SK-N-SH (cell line): Measurements from ENCODE around the gene LENG8. TPM values are rescaled to one million over a fixed set of nuclear protein-coding genes. Genes with fewer than 3 reads are reported as not detected.

Experiments
- CTCF ChIA-PET: fragments of 300-600, 350-600 bp; formaldehyde crosslinking; extraction: SDS; loops from one replicate; lab custom pipeline; 2021; lab: Yijun Ruan, JAX
- POLR2A ChIA-PET: fragments of 350-600 bp; sonication (Branson Sonifier 250); formaldehyde crosslinking; extraction: SDS; loops from one replicate; lab custom pipeline; 2020; ENCODE audit warnings: antibody characterized with exemption, inconsistent platforms; lab: Yijun Ruan, JAX
- DNase-seq: peaks from one replicate; pipeline ENCODE4 v3.0.0; 2012
- H2AFZ ChIP-seq: fragments of 200-600 bp; sonication (generic); 2 replicates; pipeline ENCODE4 v1.8.1; 2016; ENCODE audit warnings: antibody characterized with exemption, mild to moderate bottlenecking, low read depth
- H3F3A ChIP-seq: fragments of 200-600 bp; sonication (generic); replicated peaks from 2 replicates; pipeline ENCODE3; 2016; ENCODE audit warnings: antibody characterized with exemption, mild to moderate bottlenecking; ENCODE audit not compliant: insufficient read depth
- H3K27ac ChIP-seq, 2 experiments: fragments of 200-500 bp in 1 of 2; fragments of 200-600 bp in 1 of 2; sonication (Bioruptor generic) in 1 of 2; sonication (generic), shearing (Covaris generic) in 1 of 2; 2 replicates each; pipeline versions ENCODE4 v1.5.1 to v1.6.1; 2014 to 2016; ENCODE audit warnings: low read depth in 2 of 2, inconsistent platforms in 1 of 2, low read length in 1 of 2, mild to moderate bottlenecking in 1 of 2, mixed read lengths in 1 of 2
- H3K27me3 ChIP-seq: fragments of 200-600 bp; sonication (generic), shearing (Covaris generic); 2 replicates; pipeline ENCODE4 v1.6.1; 2016; ENCODE audit warnings: mixed run types; ENCODE audit not compliant: insufficient read depth
- H3K36me3 ChIP-seq, 2 experiments: fragments of 200-500 bp in 1 of 2; fragments of 200-600 bp in 1 of 2; sonication (Bioruptor generic) in 1 of 2; sonication (generic) in 1 of 2; replicated peaks in 1 of 2; 2 replicates each; pipeline versions ENCODE3 to v1.5.1; 2014 to 2016; ENCODE audit warnings: low read length in 1 of 2, mild to moderate bottlenecking in 1 of 2; ENCODE audit not compliant: insufficient read depth in 2 of 2, control insufficient read depth in 1 of 2
- H3K4me1 ChIP-seq, 2 experiments: fragments of 200-500 bp in 1 of 2; fragments of 200-600 bp in 1 of 2; sonication (Bioruptor generic) in 1 of 2; sonication (generic), shearing (Covaris generic) in 1 of 2; 2 replicates each; pipeline versions ENCODE4 v1.5.1 to v1.6.1; 2014 to 2016; ENCODE audit warnings: low read depth in 1 of 2, low read length in 1 of 2, mixed run types in 1 of 2; ENCODE audit not compliant: insufficient read depth in 2 of 2, control insufficient read depth in 1 of 2
- H3K4me2 ChIP-seq: fragments of 200-600 bp; sonication (generic), shearing (Covaris generic); 2 replicates; pipeline ENCODE4 v1.6.1; 2017; ENCODE audit warnings: mixed run types
- H3K4me3 ChIP-seq, 2 experiments: fragments of 200-500 bp in 1 of 2; fragments of 200-600 bp in 1 of 2; sonication (Bioruptor generic) in 1 of 2; sonication (generic), shearing (Covaris generic) in 1 of 2; 2 replicates each; pipeline versions ENCODE4 v1.5.1 to v1.8.1; 2014 to 2016; ENCODE audit warnings: low read depth in 2 of 2, inconsistent platforms in 1 of 2, low read length in 1 of 2, mild to moderate bottlenecking in 1 of 2, mixed read lengths in 1 of 2, moderate library complexity in 1 of 2
- H3K79me2 ChIP-seq: fragments of 200-600 bp; sonication (generic); 2 replicates; pipeline ENCODE4 v1.8.1; 2017; ENCODE audit warnings: mild to moderate bottlenecking; ENCODE audit not compliant: insufficient read depth
- H3K9ac ChIP-seq: fragments of 200-600 bp; sonication (generic); 2 replicates; pipeline ENCODE4 v1.6.1; 2017; ENCODE audit warnings: mixed run types
- H3K9me2 ChIP-seq: fragments of 200-600 bp; sonication (generic); 2 replicates; pipeline ENCODE4 v1.6.1; 2017; ENCODE audit warnings: mixed run types
- H3K9me3 ChIP-seq: fragments of 200-600 bp; sonication (generic); 2 replicates; pipeline ENCODE4 v1.6.1; 2017; ENCODE audit warnings: mixed run types, mild to moderate bottlenecking, moderate library complexity
- H4K20me1 ChIP-seq: fragments of 200-600 bp; sonication (generic); 2 replicates; pipeline ENCODE4 v1.6.1; 2017; ENCODE audit warnings: mild to moderate bottlenecking, mixed run types; ENCODE audit not compliant: insufficient read depth
- EP300 ChIP-seq, 2 experiments: IDR thresholded peaks; 2 replicates each; pipeline versions ENCODE4 v1.4.0 to v1.6.1; 2012; ENCODE audit warnings: borderline replicate concordance in 1 of 2, low read depth in 1 of 2, low read length in 1 of 2
- FOSL2 ChIP-seq: IDR thresholded peaks from 2 replicates; pipeline ENCODE4 v1.4.0; 2012; ENCODE audit warnings: low read depth, mild to moderate bottlenecking, moderate library complexity, borderline replicate concordance
- FOXM1 ChIP-seq: IDR thresholded peaks from 2 replicates; pipeline ENCODE4 v1.4.0; 2012; ENCODE audit warnings: low read depth, mild to moderate bottlenecking
- GABPA ChIP-seq: IDR thresholded peaks from 2 replicates; pipeline ENCODE4 v1.4.0; 2012; ENCODE audit warnings: low read depth, mild to moderate bottlenecking
- NFIC ChIP-seq: IDR thresholded peaks from 2 replicates; pipeline ENCODE4 v1.4.0; 2012; ENCODE audit warnings: borderline replicate concordance
- NRF1 ChIP-seq: IDR thresholded peaks from 2 replicates; pipeline ENCODE4 v1.6.1; 2012; ENCODE audit warnings: low read depth, mild to moderate bottlenecking, low read length
- RFX5 ChIP-seq: IDR thresholded peaks from 2 replicates; pipeline ENCODE4 v1.6.1; 2012; ENCODE audit warnings: mild to moderate bottlenecking, improper control_type of control experiment, low read length
- RXRA ChIP-seq: IDR thresholded peaks from 2 replicates; pipeline ENCODE4 v1.4.0; 2012; ENCODE audit warnings: low read depth, mild to moderate bottlenecking, borderline replicate concordance
- SIN3A ChIP-seq: IDR thresholded peaks from 2 replicates; pipeline ENCODE4 v1.6.1; 2012; ENCODE audit warnings: low read depth, mild to moderate bottlenecking, low read length, moderate library complexity, borderline replicate concordance
- SMC3 ChIP-seq: IDR thresholded peaks from 2 replicates; pipeline ENCODE4 v1.6.1; 2012; ENCODE audit warnings: low read depth, low read length, improper control_type of control experiment
- TCF12 ChIP-seq: IDR thresholded peaks from 2 replicates; pipeline ENCODE4 v1.4.0; 2012
- WGBS: methylation state at CpG from one replicate; pipeline ENCODE4 v1.1.6; 2017; ENCODE audit warnings: low lambda C conversion rate; 5-methylcytosine and 5-hydroxymethylcytosine counted together
- polyA plus RNA-seq, 3 experiments: library from polyadenylated mRNA; depleted of rRNA; stranded (reverse); fragments of >200 nt; gene quantifications; 2 replicates each; pipeline ENCODE4 v1.2.3, GENCODE V29; 2012
- TF ChIP-seq, protein P1 (sequence below): fragments of 150-350 bp; IDR thresholded peaks from 2 replicates; pipeline ENCODE4 v1.6.1; 2016; ENCODE audit warnings: mild to moderate bottlenecking, low read depth, low read length
- TF ChIP-seq, protein P2 (sequence below): IDR thresholded peaks from 2 replicates; pipeline ENCODE4 v1.6.1; 2012; ENCODE audit warnings: mild to moderate bottlenecking, low read depth, low read length, moderate library complexity

Gene LENG8
- polyA plus RNA-seq, 1 of the 3 experiments (the other 2 are of a cell fraction) = 84.0 TPM

DNA sequence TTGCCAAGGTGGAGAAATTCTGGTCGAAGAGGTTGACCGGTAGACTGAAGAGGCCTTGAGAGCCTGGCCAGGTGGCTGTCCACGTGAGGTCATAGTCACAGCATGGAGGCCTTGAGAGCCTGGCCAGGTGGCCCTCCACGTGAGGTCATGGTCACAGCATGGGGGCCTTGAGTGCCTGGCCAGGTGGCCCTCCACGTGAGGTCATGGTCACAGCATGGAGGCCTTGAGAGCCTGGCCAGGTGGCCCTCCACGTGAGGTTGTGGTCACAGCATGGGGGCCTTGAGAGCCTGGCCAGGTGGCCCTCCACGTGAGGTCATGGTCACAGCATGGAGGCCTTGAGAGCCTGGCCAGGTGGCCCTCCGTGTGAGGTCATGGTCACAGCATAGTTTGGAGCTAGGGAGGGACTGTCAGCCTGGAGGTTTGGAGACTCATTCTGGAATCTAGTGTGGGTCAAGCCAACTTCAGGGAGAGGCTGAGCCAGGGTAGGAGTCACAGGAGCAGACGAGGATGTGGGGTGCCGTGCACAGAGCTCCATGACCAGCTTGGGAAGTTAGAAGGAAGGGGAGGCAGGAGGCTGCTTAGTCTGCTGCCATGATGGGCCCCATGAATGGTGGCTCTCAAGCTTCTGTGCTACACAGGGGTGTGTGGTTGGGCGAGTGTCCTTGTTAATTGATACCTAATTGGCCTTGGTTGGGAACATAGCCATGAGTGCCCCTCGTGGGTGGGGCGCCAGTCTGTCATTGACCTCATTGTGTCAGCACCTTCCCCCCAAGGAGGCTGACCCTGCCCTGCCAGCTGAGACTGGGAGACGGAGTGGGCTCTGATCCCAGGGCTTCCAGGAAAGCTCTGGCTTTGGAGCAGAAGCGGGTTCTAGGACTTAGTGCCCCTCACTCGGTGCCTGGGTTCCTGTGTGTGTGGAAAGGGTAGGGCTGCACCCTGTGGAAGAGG lies 10.6 kb downstream of the LENG8 start:
- H3K9me2 ChIP-seq = no peaks in the 10 kb centered on the region
- no peak overlapping the region for H3K27ac ChIP-seq
- H3K79me2 ChIP-seq = peaks cover 15% of the 10 kb centered on the region; the same call in 1 of the 2 replicates
- no peak for TF ChIP-seq NRF1
- TF ChIP-seq EP300 (IDR thresholded peaks at IDR 0.05; ENCODE audit: borderline replicate concordance in 1 of 2, low read depth in 1 of 2, low read length in 1 of 2) = no peak
- TF ChIP-seq, protein P1, sequence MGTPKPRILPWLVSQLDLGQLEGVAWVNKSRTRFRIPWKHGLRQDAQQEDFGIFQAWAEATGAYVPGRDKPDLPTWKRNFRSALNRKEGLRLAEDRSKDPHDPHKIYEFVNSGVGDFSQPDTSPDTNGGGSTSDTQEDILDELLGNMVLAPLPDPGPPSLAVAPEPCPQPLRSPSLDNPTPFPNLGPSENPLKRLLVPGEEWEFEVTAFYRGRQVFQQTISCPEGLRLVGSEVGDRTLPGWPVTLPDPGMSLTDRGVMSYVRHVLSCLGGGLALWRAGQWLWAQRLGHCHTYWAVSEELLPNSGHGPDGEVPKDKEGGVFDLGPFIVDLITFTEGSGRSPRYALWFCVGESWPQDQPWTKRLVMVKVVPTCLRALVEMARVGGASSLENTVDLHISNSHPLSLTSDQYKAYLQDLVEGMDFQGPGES = no peak
- TF ChIP-seq NFIC = no peak
- TF ChIP-seq GABPA = no peak
- no peak for TF ChIP-seq RXRA
- no peak for TF ChIP-seq SIN3A
- TF ChIP-seq, protein P2, sequence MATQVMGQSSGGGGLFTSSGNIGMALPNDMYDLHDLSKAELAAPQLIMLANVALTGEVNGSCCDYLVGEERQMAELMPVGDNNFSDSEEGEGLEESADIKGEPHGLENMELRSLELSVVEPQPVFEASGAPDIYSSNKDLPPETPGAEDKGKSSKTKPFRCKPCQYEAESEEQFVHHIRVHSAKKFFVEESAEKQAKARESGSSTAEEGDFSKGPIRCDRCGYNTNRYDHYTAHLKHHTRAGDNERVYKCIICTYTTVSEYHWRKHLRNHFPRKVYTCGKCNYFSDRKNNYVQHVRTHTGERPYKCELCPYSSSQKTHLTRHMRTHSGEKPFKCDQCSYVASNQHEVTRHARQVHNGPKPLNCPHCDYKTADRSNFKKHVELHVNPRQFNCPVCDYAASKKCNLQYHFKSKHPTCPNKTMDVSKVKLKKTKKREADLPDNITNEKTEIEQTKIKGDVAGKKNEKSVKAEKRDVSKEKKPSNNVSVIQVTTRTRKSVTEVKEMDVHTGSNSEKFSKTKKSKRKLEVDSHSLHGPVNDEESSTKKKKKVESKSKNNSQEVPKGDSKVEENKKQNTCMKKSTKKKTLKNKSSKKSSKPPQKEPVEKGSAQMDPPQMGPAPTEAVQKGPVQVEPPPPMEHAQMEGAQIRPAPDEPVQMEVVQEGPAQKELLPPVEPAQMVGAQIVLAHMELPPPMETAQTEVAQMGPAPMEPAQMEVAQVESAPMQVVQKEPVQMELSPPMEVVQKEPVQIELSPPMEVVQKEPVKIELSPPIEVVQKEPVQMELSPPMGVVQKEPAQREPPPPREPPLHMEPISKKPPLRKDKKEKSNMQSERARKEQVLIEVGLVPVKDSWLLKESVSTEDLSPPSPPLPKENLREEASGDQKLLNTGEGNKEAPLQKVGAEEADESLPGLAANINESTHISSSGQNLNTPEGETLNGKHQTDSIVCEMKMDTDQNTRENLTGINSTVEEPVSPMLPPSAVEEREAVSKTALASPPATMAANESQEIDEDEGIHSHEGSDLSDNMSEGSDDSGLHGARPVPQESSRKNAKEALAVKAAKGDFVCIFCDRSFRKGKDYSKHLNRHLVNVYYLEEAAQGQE = no peak
- TF ChIP-seq RFX5 = no peak
- TF ChIP-seq SMC3 = no peak
- TF ChIP-seq FOXM1 = no peak
- no peak for TF ChIP-seq TCF12
- TF ChIP-seq FOSL2 = no peak
- WGBS = 97% methylated on average over 8 of the region's 16 CpGs
- H3K27me3 ChIP-seq = no peaks in the 10 kb centered on the region
- no peak for DNase-seq
- H3F3A ChIP-seq = peaks cover 15% of the 10 kb centered on the region
- H3K9me3 ChIP-seq = no peaks in the 10 kb centered on the region
- peaks cover 9 to 66% of the 10 kb centered on the region in 2 experiments for H3K36me3 ChIP-seq
- H3K4me1 ChIP-seq = peaks cover 0 to 17% of the 10 kb centered on the region in 2 experiments; a peak in 1 of 4 replicates
- H3K9ac ChIP-seq = no peak overlapping the region
- ChIA-PET CTCF (interaction anchor here (0.7 kb wide), 1 partner anchor 22 kb away, joined by 3 read pairs; no protein-coding TSS in a partner anchor), POLR2A (interaction anchor here (4.5 kb wide), 1 partner anchor 11 kb away, joined by 24 read pairs; the partner anchor contains the start of gene LENG8)
- no peak overlapping the region for H3K4me2 ChIP-seq
- H2AFZ ChIP-seq = no peak overlapping the region
- H3K4me3 ChIP-seq = no peak overlapping the region
- peaks cover 43% of the 10 kb centered on the region for H4K20me1 ChIP-seq
